Colonic mucosa (tissue), 4 donors: ENCODE data around the gene SHISA9. TPM values are rescaled to one million over a fixed set of nuclear protein-coding genes. Genes with fewer than 3 reads are reported as not detected.

Source experiments
- DNase-seq: peaks from one replicate; pipeline ENCODE4 v3.0.0-alpha.2; 2020
- H3K27ac ChIP-seq: fragments of 200-600 bp; one replicate; pipeline ENCODE4 v1.8.0; 2021
- H3K27me3 ChIP-seq: fragments of 200-600 bp; one replicate; pipeline ENCODE4 v1.8.0; 2021
- H3K36me3 ChIP-seq: fragments of 200-600 bp; one replicate; pipeline ENCODE4 v1.8.0; 2021
- H3K4me1 ChIP-seq: fragments of 200-600 bp; one replicate; pipeline ENCODE4 v1.8.0; 2021; ENCODE audit warnings: mild to moderate bottlenecking
- H3K4me3 ChIP-seq: fragments of 200-600 bp; one replicate; pipeline ENCODE4 v1.8.0; 2021
- H3K9ac ChIP-seq, 2 donors: one replicate each; pipeline ENCODE4 v1.7.0; 2013; ENCODE audit warnings: control low read depth in 2 of 2, low read depth in 2 of 2, low read length in 2 of 2
- H3K9me3 ChIP-seq: fragments of 200-600 bp; one replicate; pipeline ENCODE4 v1.8.0; 2021
- intact Hi-C: fragments of 100-400 bp; cut with DNase I; formaldehyde crosslinking; loops from one replicate; pipeline ENCODE4 v1.14.1; 2022
- total RNA-seq, 2 donors: library from RNA; stranded (reverse); fragmentation: NEBNext Ultra II Directional in 1 of 2; extraction: Animal tissue kit (Norgen Biotek cat#: 25700) in 1 of 2; gene quantifications; one replicate each; pipeline ENCODE4 v1.2.1, GENCODE V29; 2021
- TF ChIP-seq, protein P1 (sequence below): fragments of 200-600 bp; IDR thresholded peaks from one replicate; pipeline ENCODE4 v1.8.0; 2022; ENCODE audit warnings: antibody characterized with exemption, mild to moderate bottlenecking
- donor health status: healthy.
- donor health status: DM: no; HTN: no; CAD: no.
- donor health status: DM: no; HTN: no; CAD: no.

SHISA9 gene
- total RNA-seq, 2 donors from 2014 or later, result 0.74 to 1.3 TPM

DNA sequence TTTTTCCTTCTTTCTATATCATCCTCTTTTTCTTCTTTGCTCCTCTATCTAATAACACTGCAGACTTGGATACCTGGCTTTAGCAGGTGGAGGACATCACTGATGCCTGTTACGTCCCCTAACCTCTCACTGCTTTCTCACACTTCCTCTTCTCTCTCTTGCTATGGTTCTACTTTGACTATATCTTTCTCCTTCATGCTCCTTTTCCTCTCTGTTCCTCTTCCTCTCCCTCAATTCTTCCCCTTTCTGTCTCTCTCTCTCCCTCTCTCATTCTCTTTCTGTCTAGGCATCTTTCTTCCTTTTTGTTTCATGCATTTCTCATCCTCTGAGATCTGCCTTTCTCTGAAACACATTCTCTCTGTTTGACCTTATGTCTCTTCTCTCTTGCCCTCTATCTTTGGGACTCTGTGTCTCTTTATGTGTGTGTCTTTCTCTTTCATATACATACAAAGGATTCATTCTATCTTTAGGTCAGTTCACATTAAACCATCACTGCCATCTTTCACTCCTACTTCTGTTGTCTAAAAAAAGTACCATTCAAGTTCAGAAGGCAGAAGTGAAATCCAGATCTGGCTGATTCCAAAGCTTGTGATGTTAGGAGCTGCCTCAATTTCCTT, 353.7 kb downstream of the SHISA9 start:
- intact Hi-C loops, result loop anchor here (10.0 kb wide), 1 partner anchor 80 kb away; no protein-coding TSS in a partner anchor
- H3K9me3 ChIP-seq, result no peaks in the 10 kb centered on the region
- DNase-seq, result no peak
- TF ChIP-seq, protein P1, sequence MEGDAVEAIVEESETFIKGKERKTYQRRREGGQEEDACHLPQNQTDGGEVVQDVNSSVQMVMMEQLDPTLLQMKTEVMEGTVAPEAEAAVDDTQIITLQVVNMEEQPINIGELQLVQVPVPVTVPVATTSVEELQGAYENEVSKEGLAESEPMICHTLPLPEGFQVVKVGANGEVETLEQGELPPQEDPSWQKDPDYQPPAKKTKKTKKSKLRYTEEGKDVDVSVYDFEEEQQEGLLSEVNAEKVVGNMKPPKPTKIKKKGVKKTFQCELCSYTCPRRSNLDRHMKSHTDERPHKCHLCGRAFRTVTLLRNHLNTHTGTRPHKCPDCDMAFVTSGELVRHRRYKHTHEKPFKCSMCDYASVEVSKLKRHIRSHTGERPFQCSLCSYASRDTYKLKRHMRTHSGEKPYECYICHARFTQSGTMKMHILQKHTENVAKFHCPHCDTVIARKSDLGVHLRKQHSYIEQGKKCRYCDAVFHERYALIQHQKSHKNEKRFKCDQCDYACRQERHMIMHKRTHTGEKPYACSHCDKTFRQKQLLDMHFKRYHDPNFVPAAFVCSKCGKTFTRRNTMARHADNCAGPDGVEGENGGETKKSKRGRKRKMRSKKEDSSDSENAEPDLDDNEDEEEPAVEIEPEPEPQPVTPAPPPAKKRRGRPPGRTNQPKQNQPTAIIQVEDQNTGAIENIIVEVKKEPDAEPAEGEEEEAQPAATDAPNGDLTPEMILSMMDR, result no peak
- H3K9ac ChIP-seq, result no peak overlapping the region
- no peaks in the 10 kb centered on the region for H3K4me1 ChIP-seq
- no peaks in the 10 kb centered on the region for H3K27me3 ChIP-seq
- no peak overlapping the region for H3K27ac ChIP-seq
- no peaks in the 10 kb centered on the region for H3K36me3 ChIP-seq
- no peak overlapping the region for H3K4me3 ChIP-seq

DNA sequence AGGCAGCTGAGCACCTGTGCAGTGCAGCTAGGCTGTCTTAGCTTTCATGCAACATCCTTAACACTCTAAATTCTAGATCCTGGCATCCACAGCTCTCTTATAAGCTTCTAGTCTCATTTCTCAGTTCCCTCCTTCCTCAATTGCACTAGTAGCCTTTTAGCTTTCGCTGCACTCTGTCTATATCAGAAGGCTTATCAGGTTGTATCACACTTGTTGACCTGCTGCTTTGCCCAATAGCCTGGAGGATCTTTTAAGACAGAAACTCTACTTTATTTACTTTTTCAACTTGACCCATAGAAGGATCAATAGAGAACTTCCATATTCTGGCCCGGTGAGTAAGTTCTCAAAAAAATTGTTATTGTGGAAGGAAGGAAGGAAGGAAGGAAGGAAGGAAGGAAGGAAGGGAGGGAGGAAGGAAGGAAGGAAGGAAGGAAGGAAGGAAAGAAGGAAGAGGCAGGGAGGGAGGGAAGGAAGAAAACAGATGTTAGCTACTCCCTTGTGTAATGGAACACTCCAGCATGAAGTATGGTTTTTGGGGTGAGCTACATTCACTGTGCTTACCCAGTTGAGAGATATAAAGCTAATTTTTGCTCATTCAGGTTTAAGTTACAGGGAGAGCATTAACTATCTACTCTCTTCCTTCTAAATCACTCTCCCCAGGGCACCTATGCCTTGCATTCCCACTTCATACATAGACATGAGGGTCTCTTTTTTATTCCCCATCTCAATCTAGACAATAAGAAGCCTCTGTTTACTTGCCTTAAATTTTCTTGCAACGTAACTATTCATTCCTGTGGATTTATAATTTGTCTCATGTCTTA, 361.1 kb downstream of the SHISA9 start:
- DNase-seq, result no peak
- no peak overlapping the region for H3K27ac ChIP-seq
- intact Hi-C loops, result no loop called here
- H3K9me3 ChIP-seq, result no peaks in the 10 kb centered on the region
- H3K27me3 ChIP-seq, result no peaks in the 10 kb centered on the region
- no peaks in the 10 kb centered on the region for H3K36me3 ChIP-seq
- no peak overlapping the region for H3K4me3 ChIP-seq
- TF ChIP-seq, protein P1, result no peak
- no peaks in the 10 kb centered on the region for H3K4me1 ChIP-seq
- no peak overlapping the region for H3K9ac ChIP-seq

DNA sequence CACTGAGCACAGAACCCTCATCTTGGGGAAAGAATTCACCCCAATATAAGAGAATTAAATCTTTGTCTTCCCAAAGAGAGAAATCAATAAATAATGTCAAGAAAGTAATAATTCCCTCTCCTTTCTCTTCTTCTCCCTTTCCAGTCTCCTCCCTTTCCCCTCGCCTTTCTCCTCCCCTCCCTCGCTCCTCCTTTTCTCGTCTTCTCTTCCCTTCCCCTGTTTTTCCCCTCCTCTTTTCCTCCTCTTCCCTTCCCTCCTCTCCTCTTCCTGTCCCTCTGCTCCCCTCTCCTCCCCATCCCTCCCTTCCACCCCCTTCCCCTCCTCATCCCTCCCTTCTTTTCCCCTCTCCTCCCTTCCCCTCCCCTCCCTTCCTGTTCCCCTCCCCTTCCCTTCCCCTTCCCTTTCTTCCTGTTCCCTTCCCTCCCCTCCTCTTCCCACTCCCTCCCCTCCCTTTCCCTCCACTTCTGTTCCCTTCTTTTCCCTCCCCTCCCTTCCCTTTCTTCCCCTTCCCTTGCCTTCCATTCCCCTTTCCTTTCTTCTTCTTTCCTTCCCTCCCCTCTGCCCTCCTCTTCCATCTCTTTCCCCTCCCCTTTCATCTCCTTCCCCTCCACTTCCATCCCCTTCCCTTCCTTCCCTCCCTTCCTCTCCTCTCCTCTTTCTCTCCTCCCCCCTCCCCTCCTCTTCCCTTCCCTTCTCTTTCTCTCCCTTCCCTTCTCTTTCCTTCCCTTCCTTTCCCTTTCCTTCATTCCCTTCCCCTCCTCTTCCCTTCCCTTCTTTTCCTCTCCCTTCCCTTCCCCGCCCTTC, 363.6 kb downstream of the SHISA9 start:
- Histone ChIP-seq H3K9ac (no peak overlapping the region), H3K27me3 (no peaks in the 10 kb centered on the region), H3K27ac (no peak overlapping the region), H3K4me3 (no peak overlapping the region), H3K9me3 (no peaks in the 10 kb centered on the region), H3K4me1 (no peaks in the 10 kb centered on the region), H3K36me3 (no peaks in the 10 kb centered on the region)
- TF ChIP-seq, protein P1, result no peak
- intact Hi-C loops, result no loop called here
- no peak for DNase-seq

DNA sequence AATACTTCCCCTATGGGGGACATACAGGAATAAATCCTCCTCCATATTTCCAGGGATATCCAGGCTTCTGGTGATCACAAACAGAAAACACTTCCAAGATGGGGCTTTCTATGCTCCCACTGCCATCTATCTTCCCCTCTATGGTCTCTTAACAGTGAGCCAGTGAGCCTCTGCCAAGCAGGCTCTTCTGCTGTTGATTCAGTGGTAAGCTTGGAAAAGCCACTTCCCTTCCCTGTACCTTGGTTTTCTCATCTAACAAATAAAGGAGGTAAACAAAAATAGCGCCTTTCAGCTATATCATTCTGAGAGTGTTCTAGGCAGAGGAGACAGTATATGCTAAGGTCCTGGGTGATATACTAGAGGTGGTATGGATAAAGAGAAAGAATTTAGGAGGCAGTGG, 368.0 kb downstream of the SHISA9 start:
- no peak overlapping the region for H3K4me3 ChIP-seq
- H3K9ac ChIP-seq, result no peak overlapping the region
- no peaks in the 10 kb centered on the region for H3K27me3 ChIP-seq
- DNase-seq, result no peak
- H3K36me3 ChIP-seq, result no peaks in the 10 kb centered on the region
- intact Hi-C loops, result no loop called here
- H3K9me3 ChIP-seq, result no peaks in the 10 kb centered on the region
- no peaks in the 10 kb centered on the region for H3K4me1 ChIP-seq
- TF ChIP-seq, protein P1, result no peak
- no peak overlapping the region for H3K27ac ChIP-seq

DNA sequence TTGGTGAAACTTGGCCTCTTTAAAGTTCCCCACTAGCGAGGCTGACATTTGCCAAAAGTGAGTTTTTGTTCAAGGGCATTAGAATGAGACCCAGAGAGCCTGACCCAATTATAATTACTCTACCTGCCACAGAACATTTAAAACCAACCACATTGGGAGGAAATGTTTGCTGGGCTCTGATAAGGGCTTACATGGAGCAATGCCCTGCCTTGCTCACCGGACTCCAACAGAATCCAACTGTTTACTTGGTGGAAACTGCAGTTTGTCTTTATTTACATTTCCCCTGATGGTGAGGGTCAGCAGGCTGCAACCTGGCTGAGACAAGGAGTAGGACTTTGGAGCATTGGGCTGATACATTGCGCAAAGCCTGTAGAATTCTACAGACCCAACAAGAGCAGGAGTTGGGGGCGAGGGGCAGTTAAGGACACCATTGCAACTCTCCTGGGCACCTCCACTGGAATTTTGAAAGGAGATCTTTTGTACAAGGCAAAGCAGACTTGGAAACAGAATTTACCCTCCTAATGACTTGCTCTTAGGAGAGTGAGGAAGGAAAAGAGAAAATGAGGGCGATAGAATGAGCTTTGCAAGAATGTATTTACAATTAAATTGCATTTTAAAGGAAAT, 368.6 kb downstream of the SHISA9 start:
- Histone ChIP-seq H3K4me1 (no peaks in the 10 kb centered on the region), H3K27ac (no peak overlapping the region), H3K36me3 (no peaks in the 10 kb centered on the region), H3K9ac (no peak overlapping the region), H3K9me3 (no peaks in the 10 kb centered on the region), H3K4me3 (no peak overlapping the region), H3K27me3 (no peaks in the 10 kb centered on the region)
- intact Hi-C loops, result no loop called here
- no peak for DNase-seq
- TF ChIP-seq, protein P1, result no peak
